RWPE2 (cell line): ENCODE data around the gene PAXIP1.
A peak's percentile ranks its signal among the peaks of the same experiment; 100 is the strongest.
"Not testable (repeated sequence)": the region's sequence is repeated elsewhere in the genome, so short reads cannot be mapped to it uniquely, and the experiment has no call there.

ENCODE experiments used
- ATAC-seq: fragments of 200-7000 bp; cut with Tn5 transposase; 3 replicates; pipeline ENCODE4 v1.9.1; 2021; ENCODE audit warnings: low read depth
- DNase-seq: peaks from one replicate; pipeline ENCODE4 v3.0.0-alpha.2; 2020; ENCODE audit warnings: low spot score
- H3K27ac ChIP-seq: fragments of 450-650 bp; 2 replicates; pipeline ENCODE4 v1.5.1; 2017; ENCODE audit warnings: mild to moderate bottlenecking; ENCODE audit not compliant: poor library complexity, severe bottlenecking
- H3K27me3 ChIP-seq: fragments of 250-450 bp; sonication (Bioruptor Pico); 2 replicates; pipeline ENCODE4 v1.5.1; 2021; ENCODE audit warnings: mild to moderate bottlenecking, moderate library complexity; ENCODE audit not compliant: insufficient read depth, poor library complexity, severe bottlenecking
- H3K36me3 ChIP-seq: fragments of 250-450 bp; sonication (Bioruptor Pico); 2 replicates; pipeline ENCODE4 v1.5.1; 2020; ENCODE audit warnings: low read depth, mild to moderate bottlenecking, moderate library complexity
- H3K4me1 ChIP-seq: fragments of 250-450 bp; sonication (Bioruptor Pico); 2 replicates; pipeline ENCODE4 v1.5.1; 2021; ENCODE audit warnings: mild to moderate bottlenecking, moderate library complexity; ENCODE audit not compliant: insufficient read depth, poor library complexity, severe bottlenecking
- H3K4me3 ChIP-seq: fragments of 250-450 bp; sonication (Bioruptor Pico); 2 replicates; pipeline ENCODE4 v1.5.1; 2021; ENCODE audit warnings: mild to moderate bottlenecking, moderate library complexity; ENCODE audit not compliant: severe bottlenecking
- H3K9me3 ChIP-seq: fragments of 250-450 bp; sonication (Bioruptor Pico); 2 replicates; pipeline ENCODE4 v1.5.1; 2021; ENCODE audit warnings: mild to moderate bottlenecking, moderate library complexity; ENCODE audit not compliant: severe bottlenecking
- CTCF ChIP-seq: fragments of 450-650 bp; IDR thresholded peaks from one replicate; pipeline ENCODE4 v1.5.1; 2017; ENCODE audit warnings: mild to moderate bottlenecking, moderate library complexity; ENCODE audit not compliant: poor library complexity, severe bottlenecking

Gene PAXIP1

GRCh38 chr7:155003092-155003375 lies at the start of gene PAXIP1:
PAXIP1 (minus strand) TSS chr7:155003124; CDS start chr7:155002929, 195 bp downstream.
- peak within 1 kb of the TSS; percentile 64 for H3K27ac ChIP-seq
- ATAC-seq (peak; percentile 40), DNase-seq (no peak)
- H3K4me1 ChIP-seq: no peaks in the 10 kb centered on the region
- H3K9me3 ChIP-seq: no peaks in the 10 kb centered on the region
- no peaks in the 10 kb centered on the region for H3K27me3 ChIP-seq
- TF ChIP-seq CTCF: no peak
- peaks cover 18% of the 10 kb centered on the region for H3K36me3 ChIP-seq
- H3K4me3 ChIP-seq: peak within 1 kb of the TSS; percentile 80

- ATAC-seq: no peak
- no peak overlapping the region for H3K27ac ChIP-seq
- no peak overlapping the region for H3K4me3 ChIP-seq
- TF ChIP-seq CTCF: no peak
- no peak for DNase-seq
- H3K27me3 ChIP-seq: no peaks in the 10 kb centered on the region
- H3K36me3 ChIP-seq: no peaks in the 10 kb centered on the region
- H3K9me3 ChIP-seq: no peaks in the 10 kb centered on the region
- no peaks in the 10 kb centered on the region for H3K4me1 ChIP-seq
Measured at GRCh38 chr7:155051355-155051754, 48.4 kb upstream of the PAXIP1 start.

DNA sequence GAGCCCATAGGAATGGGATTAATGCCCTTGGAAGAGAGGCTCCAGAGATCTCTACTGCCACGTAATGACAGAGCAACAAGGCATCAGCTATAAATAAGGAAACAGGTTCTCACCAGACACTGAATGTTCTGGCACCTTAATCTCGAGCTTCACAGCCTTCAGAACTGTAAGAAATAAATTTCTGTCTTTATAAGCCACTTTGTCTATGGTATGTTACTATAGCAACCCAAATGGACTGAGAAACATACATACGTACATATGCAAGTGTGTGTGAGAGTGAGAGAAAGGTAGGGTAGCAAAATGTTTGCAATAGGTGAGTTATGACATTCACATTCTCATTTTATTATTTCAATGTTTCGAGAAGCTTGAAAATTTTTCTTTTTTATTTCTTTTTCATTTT lies 45.1 kb upstream of the PAXIP1 start:
- TF ChIP-seq CTCF: no peak
- DNase-seq: no peak
- no peaks in the 10 kb centered on the region for H3K9me3 ChIP-seq
- H3K27ac ChIP-seq: no peak overlapping the region
- no peak for ATAC-seq
- H3K27me3 ChIP-seq: no peaks in the 10 kb centered on the region
- H3K4me3 ChIP-seq: no peak overlapping the region
- no peaks in the 10 kb centered on the region for H3K36me3 ChIP-seq
- H3K4me1 ChIP-seq: no peaks in the 10 kb centered on the region

GRCh38 chr7:155043756-155044155 lies 40.8 kb upstream of the PAXIP1 start:
- Histone ChIP-seq H3K4me3 (no peak overlapping the region), H3K4me1 (no peaks in the 10 kb centered on the region), H3K27ac (no peak overlapping the region), H3K27me3 (no peaks in the 10 kb centered on the region), H3K9me3 (no peaks in the 10 kb centered on the region), H3K36me3 (no peaks in the 10 kb centered on the region)
- no peak for TF ChIP-seq CTCF
- DNase-seq (no peak), ATAC-seq (no peak)

DNA sequence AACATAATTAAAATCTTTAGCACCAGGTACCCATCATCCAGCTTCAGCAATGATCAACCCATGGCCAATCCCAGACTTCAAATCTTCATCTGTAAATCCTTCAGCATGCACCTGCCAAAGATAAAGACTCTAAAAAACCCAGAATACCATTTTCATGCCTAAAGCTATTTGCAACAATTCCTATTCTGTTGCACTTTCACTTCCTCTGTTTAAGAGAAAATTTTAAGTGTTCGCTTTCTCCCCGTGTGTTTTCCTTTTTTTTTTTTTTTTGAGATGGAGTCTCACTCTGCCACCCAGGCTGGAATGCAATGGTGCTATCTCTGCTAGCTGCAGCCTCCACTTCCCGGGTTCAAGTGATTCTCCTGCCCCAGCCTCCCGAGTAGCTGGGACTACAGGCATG lies 35.4 kb upstream of the PAXIP1 start:
- Histone ChIP-seq H3K4me3 (no peak overlapping the region), H3K27me3 (no peaks in the 10 kb centered on the region), H3K36me3 (no peaks in the 10 kb centered on the region), H3K4me1 (no peaks in the 10 kb centered on the region), H3K27ac (no peak overlapping the region), H3K9me3 (no peaks in the 10 kb centered on the region)
- ATAC-seq: no peak
- DNase-seq: no peak
- no peak for TF ChIP-seq CTCF

DNA sequence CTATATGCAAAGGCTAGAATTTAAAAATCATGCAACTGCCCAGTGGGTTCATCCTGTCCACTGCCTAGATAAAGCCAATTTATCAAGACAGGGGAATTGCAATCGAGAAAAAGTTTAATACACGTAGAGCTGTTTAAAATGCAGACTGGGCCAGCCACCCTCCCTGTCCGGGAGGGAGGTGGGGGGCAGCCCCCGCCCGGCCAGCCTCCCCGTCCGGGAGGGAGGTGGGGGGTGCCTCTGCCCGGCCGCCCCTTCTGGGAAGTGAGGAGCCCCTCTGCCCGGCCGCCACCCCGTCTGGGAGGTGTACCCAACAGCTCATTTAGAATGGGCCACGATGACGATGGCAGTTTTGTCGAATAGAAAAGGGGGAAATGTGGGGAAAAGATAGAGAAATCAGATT lies 31.6 kb upstream of the PAXIP1 start:
- H3K27me3 ChIP-seq, H3K4me3 ChIP-seq, H3K27ac ChIP-seq, H3K36me3 ChIP-seq, DNase-seq, H3K4me1 ChIP-seq, H3K9me3 ChIP-seq, ATAC-seq: not testable (repeated sequence)
